Activated T-cell treated with anti-CD3 and anti-CD28 coated beads for 24 hours (primary cell): ENCODE data around the gene PDE4A.

Source experiments
- DNase-seq: peaks from one replicate; pipeline ENCODE4 v3.0.0-alpha.2; 2020; ENCODE audit warnings: low read depth

The PDE4A gene

DNA sequence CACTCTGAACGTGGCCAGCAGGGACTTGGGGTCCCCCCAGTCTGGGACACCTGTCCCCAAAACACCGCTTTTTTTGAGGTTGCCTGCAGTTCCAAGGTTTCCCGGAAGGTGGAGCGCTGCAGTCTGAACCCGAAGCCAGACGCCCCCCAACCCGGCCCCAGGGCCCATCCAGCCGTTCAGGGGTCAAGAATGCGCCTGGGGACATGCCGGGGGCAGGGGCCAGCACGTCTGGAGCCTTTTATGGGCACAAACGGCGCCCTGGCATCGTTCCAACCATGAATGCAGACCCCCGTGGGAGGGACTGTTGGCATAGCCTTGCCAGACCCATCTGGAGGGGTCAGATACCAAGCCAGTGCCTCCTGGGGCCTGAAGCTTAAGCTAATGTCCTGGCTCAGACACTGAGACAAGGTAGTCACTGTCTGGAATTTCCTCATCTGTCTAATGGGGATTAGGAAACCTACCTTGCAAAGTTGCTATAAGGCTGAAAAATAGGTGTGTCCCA, 90.0 kb downstream of the PDE4A start:
- DNase-seq = peak; percentile 39

DNA sequence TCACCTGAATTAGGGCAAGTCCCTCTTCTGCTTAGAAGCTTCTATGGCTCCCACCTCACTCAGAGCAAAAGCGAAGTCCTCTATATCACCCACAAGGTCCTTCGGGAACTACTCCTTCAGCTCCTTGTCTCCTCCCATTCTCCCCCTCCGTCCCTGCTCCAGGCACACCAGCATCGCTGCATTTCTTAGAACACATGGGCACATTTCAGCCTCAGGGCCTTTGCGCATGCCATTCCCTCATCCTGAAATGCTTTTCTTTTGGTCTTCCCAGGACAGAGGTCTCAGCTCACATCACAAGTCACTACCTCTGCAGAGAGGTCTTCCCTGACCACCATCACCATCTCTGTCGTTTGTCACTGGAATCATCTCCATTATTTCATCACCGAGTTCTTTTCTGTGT, 92.9 kb downstream of the PDE4A start:
- DNase-seq = no peak

DNA sequence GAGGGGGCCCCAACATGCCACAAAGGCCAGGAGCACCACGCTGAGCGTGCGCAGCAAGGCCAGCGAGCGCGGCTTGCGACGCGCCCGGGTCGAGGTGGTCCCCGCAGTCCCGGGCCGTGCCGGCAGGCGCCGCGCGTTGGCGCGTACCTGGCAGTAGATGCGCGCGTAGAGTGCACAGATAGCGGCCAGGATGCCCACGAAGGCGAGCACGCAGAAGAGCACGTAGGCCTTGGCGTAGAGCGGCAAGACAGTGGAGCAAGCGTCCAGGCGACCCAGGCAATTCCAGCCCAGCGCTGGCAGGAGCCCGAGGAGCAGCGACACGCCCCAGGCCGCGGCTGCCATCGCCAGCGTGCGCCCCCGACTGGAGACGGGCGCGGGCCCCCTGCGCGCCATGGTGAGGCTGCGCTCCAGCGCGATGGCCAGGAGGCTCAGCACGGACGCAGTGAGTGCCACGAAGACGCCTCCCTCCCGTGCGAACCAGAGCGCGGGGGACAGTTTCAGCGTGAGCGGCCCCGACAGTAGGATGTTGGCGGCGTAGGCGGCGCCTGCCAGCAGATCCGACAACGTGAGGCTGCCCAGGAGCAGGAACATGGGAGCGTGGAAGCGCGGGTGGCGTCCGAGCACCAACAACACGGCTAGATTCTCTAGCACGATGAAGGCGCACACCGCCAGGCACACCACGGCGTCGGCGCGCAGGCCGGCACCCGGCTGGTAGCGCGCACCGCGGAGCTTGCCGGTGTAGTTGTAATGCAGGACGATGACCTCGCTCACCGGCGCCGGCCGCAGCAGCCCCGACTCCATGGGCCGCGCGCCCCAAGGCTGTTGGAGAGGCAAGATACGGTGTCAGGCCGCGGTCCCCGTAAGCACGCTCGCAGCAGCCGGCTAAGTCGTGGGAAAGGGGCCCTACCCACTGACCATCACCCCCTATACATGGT, 94.1 kb downstream of the PDE4A start:
- DNase-seq = no peak

DNA sequence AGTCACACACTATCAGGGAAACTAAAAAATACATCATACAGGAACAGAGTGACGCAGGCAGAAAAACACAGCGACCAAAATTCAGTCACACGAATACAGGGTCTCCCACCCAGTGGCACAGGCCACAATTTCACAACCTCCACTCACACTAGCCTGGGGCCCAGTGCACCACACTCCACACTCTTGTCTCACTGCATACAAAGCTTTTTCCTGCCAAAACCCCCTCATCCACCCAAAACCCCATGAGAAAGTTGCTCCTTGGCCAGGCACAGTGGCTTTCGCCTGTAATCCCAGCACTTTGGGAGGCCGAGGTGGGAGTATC, 95.7 kb downstream of the PDE4A start:
- DNase-seq = no peak

DNA sequence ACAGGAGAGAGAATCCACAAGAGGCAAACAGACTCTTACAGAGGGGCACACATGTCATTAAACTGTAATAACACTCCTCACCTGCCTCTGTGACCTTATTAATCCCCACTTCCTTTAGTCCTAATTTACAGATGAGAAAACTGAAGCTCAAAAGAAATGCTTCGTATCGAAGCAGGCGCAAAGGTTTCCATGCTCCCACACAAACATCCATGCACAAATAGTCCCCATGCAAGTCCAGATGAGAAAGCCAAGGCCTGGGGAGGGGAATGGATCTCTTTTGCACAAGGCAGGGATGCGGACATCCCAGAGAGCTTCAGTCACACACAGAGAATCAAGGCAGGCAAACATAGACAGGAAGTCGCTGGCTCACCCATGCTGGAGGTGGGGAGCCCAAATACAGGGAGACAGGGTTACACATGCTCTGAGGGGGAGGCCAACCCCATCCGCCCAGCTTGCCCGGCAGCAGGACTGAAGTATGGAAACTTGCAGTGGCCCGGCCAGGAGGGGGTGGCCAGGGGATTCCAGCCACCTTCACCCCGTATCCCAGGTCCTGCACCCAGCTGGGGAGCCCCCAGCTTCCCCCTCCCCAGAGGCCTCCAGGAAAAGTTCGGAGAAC, 96.4 kb downstream of the PDE4A start:
- DNase-seq = no peak

DNA sequence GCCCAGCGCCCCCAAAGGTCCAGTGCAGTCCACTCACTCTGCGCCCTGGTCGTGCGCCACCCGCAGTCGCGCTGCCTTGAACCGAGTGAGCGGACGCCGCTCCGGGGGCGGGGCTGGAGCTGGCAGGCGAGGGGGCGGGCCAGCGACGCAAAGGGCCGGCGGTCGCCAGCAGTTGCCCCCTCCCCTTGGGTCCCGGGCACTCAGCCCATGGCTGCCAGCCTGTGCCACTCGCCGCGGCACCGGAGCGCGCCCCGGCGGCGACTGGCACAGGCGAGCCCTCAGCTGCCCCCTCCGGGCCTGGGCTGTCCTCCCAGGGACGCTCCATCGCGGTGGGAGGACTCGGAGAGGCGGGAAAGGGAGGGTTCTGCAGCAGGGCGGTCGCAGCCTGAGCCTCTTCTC, 97.0 kb downstream of the PDE4A start, which contains the start of gene S1PR5:
Gene S1PR5 (minus strand): TSS at position 87 of the 399 bp plus-strand sequence. CDS start 2,436 bp downstream, outside the sequence.
- no peak for DNase-seq

DNA sequence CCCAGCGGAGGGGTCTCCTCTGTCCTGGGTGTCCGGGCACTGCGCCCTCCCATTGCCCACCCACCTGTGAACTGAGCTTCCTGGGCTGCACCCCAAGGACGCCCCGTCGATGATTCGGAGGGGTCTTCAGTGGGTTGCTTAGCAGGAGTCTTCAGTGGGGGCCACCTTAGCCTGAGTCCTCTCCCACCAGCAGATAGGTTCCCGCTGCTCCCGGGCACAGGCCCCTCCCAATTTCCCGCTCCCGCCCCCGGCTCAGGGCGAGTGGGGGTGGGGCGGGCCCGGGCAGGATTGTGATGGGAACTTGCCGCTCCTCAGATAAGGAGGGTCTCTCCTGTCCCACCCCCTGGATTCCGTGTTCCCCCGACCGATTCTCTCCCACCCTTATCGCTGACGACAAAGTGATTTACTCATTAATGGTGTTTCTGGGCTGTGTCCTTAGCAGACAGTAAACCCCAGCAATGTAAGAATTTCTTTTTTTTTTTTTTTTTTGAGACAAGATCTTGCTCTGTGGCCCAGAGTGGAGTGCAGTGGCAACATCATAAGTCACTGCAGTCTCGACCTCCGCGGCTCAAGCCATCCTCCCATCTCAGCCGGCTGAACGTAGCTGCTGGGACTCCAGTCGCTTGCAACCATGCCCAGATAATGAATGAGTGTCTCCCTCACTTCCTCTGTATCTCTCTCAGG, 97.6 kb downstream of the PDE4A start:
- DNase-seq = no peak

DNA sequence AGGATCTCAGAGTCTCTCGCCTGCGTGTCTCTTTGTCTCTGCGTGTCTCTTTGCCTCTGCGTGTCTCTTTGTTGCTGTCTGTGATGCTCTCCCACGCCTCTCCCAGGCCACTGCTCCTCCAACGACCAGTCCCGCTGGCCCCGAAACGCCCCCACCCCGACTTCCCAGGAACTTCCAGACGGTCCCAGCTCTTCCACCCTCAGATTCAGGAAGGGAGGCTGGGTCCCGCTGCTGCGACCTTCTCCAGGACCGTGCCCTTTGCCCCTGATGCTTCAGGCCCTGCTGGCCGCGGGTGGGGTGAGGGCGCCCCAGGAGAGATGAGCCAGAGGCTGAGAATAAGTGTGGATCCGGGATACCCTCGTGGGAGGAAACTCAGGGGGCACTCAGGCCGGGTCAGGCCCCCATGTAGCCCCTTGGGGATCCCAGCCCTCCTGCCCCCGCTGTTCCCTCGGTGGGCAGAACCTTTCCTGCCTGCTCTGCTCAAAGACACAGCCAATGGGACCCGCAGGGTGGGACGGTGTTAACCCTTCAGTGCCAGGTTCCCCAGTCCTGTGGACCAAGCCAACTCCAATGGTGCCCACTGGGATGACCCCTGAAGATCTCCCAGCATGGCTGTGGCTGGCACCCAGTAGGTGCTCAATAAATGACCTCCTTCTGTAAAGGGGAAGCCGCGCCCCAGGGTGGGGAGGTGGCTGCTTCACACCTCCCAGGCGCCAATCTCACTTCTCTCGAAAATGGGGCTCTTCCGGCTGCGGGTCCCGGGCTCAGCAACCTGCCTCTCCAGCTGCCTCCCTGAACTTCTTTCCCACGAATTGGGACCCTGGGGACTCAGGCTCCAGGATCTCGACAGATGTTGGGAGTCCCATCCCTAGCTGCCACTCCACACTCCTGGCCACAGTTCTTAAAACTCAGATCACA, 98.4 kb downstream of the PDE4A start:
- DNase-seq = no peak
